Endothelial cell of umbilical vein (primary cell): ENCODE data around the gene GRSF1. TPM values are rescaled to one million over a fixed set of nuclear protein-coding genes. Genes with fewer than 3 reads are reported as not detected.

Experiments
- BruUV-seq: library from RNA; stranded (reverse); fragments of 400-500 nt; replicated peaks from 2 replicates; lab custom pipeline; 2021; lab: Mats Ljungman, UMichigan
- CTCF ChIA-PET: fragments of 300-600, 350-600 bp; sonication (Branson Sonifier 250); formaldehyde crosslinking; loops from one replicate; lab custom pipeline; 2021; ENCODE audit warnings: antibody characterized with exemption, inconsistent platforms; lab: Charles Lee
- POLR2A ChIA-PET: fragments of 300-600, 350-600 bp; sonication (Branson Sonifier 250); formaldehyde crosslinking; loops from one replicate; lab custom pipeline; 2021; ENCODE audit warnings: antibody characterized with exemption, inconsistent platforms; lab: Charles Lee
- DNase-seq: peaks from one replicate; pipeline ENCODE4 v3.0.0-alpha.2; 2011; ENCODE audit warnings: low read depth, low spot score
- FAIRE-seq: peaks from 2 replicates; lab custom pipeline; 2011; peaks lifted over from hg19 to GRCh38; lab: Jason Lieb, UNC
- H2AFZ ChIP-seq: 2 replicates; pipeline ENCODE4 v1.6.0; 2012; ENCODE audit warnings: low read depth, low read length, control low read depth, inconsistent platforms
- H3K27ac ChIP-seq: 2 replicates; pipeline ENCODE4 v1.5.1; 2011; ENCODE audit warnings: low read depth, mild to moderate bottlenecking, control low read depth, low read length, moderate library complexity; ENCODE audit not compliant: insufficient read depth
- H3K27me3 ChIP-seq, 2 experiments: 2 replicates each; pipeline versions ENCODE4 v1.6.0 to v1.6.1; 2011; ENCODE audit warnings: low read length in 2 of 2, mixed read lengths in 1 of 2; ENCODE audit not compliant: control insufficient read depth in 2 of 2, insufficient read depth in 2 of 2
- H3K36me3 ChIP-seq, 2 experiments: 2 replicates in 1 of 2; 3 replicates in 1 of 2; pipeline ENCODE4 v1.5.1; 2011; ENCODE audit warnings: low read length in 2 of 2, mild to moderate bottlenecking in 1 of 2, moderate library complexity in 1 of 2; ENCODE audit not compliant: control insufficient read depth in 2 of 2, insufficient read depth in 2 of 2; ENCODE audit errors: extremely low read depth in 1 of 2
- H3K4me1 ChIP-seq: 3 replicates; pipeline ENCODE4 v1.5.1; 2011; ENCODE audit warnings: mild to moderate bottlenecking, low read length; ENCODE audit not compliant: control insufficient read depth, insufficient read depth; ENCODE audit errors: extremely low read depth
- H3K4me2 ChIP-seq: 2 replicates; pipeline ENCODE4 v1.6.1; 2011; ENCODE audit warnings: low read length, control low read depth, mixed read lengths; ENCODE audit not compliant: insufficient read depth
- H3K4me3 ChIP-seq, 3 experiments: fragments of 200-600 bp in 1 of 3; sonication (generic), shearing (Covaris generic) in 1 of 3; replicated peaks in 1 of 3; 2 replicates each; pipeline ENCODE4 v1.5.1; 2011 to 2016; ENCODE audit warnings: control low read depth in 3 of 3, low read length in 3 of 3, mild to moderate bottlenecking in 2 of 3, inconsistent platforms in 1 of 3, low read depth in 1 of 3, moderate library complexity in 1 of 3; ENCODE audit not compliant: insufficient read depth in 1 of 3
- H3K79me2 ChIP-seq: 2 replicates; pipeline ENCODE4 v1.6.0; 2012; ENCODE audit warnings: low read length, inconsistent platforms; ENCODE audit not compliant: control insufficient read depth, insufficient read depth
- H3K9ac ChIP-seq: replicated peaks from 2 replicates; pipeline ENCODE3; 2011; ENCODE audit warnings: low read length, control low read depth; ENCODE audit not compliant: insufficient read depth; ENCODE audit errors: extremely low read depth
- H3K9me1 ChIP-seq: replicated peaks from 3 replicates; pipeline ENCODE4 v1.6.0; 2011; ENCODE audit warnings: mild to moderate bottlenecking, low read length; ENCODE audit not compliant: control insufficient read depth, insufficient read depth; ENCODE audit errors: extremely low read depth
- H3K9me3 ChIP-seq: replicated peaks from 2 replicates; pipeline ENCODE4 v1.5.1; 2012; ENCODE audit warnings: low read length, inconsistent platforms; ENCODE audit not compliant: control insufficient read depth, insufficient read depth
- H4K20me1 ChIP-seq: replicated peaks from 2 replicates; pipeline ENCODE3; 2011; ENCODE audit warnings: mild to moderate bottlenecking, low read length; ENCODE audit not compliant: control insufficient read depth, insufficient read depth; ENCODE audit errors: extremely low read depth
- CTCF ChIP-seq, 2 donors: IDR thresholded peaks; 1 replicate in 1 of 2; 2 replicates in 1 of 2; pipeline ENCODE4 v1.5.1; 2011; ENCODE audit warnings: low read length in 2 of 2, mild to moderate bottlenecking in 2 of 2, moderate library complexity in 2 of 2, control low read depth in 1 of 2, inconsistent platforms in 1 of 2, low read depth in 1 of 2; ENCODE audit not compliant: insufficient read depth in 1 of 2; ENCODE audit errors: extremely low read depth in 1 of 2
- EZH2 ChIP-seq: IDR thresholded peaks from 2 replicates; pipeline ENCODE4 v1.6.1; 2012; ENCODE audit warnings: borderline replicate concordance, low read depth, mild to moderate bottlenecking, moderate library complexity, low read length, inconsistent platforms; ENCODE audit not compliant: severe bottlenecking
- FOS ChIP-seq: IDR thresholded peaks from 2 replicates; pipeline ENCODE4 v1.6.1; 2011; ENCODE audit warnings: mild to moderate bottlenecking, low read length, moderate library complexity, borderline replicate concordance; ENCODE audit not compliant: insufficient read depth
- GATA2 ChIP-seq: IDR thresholded peaks from 2 replicates; pipeline ENCODE4 v1.7.0; 2011; ENCODE audit warnings: low read depth, mild to moderate bottlenecking, moderate library complexity, mixed read lengths, low read length; ENCODE audit not compliant: insufficient read length, insufficient read depth
- JUN ChIP-seq: IDR thresholded peaks from 2 replicates; pipeline ENCODE4 v1.6.1; 2011; ENCODE audit warnings: borderline replicate concordance, low read depth; ENCODE audit not compliant: insufficient read length, insufficient read depth
- MYC ChIP-seq: IDR thresholded peaks from one replicate; pipeline ENCODE4 v1.6.1; 2011; ENCODE audit warnings: mild to moderate bottlenecking, low read depth, low read length
- POLR2A ChIP-seq: IDR thresholded peaks from 2 replicates; pipeline ENCODE4 v1.6.1; 2012; ENCODE audit warnings: low read depth, mild to moderate bottlenecking, control low read depth, low read length
- POLR2AphosphoS5 ChIP-seq: IDR thresholded peaks from 2 replicates; pipeline ENCODE4 v1.6.1; 2012; ENCODE audit warnings: low read depth, mild to moderate bottlenecking, control low read depth, low read length, moderate library complexity; ENCODE audit not compliant: insufficient read depth
- dilution Hi-C: fragments of 300-500 bp; cut with MboI; formaldehyde crosslinking; loops from one replicate; pipeline ENCODE4 v1.15.0; 2019; ENCODE audit warnings: low sequenced_read_pairs; ENCODE audit not compliant: extremely low pct_ligation_motif_present
- intact Hi-C: fragments of 100-400 bp; cut with micrococcal nuclease; formaldehyde crosslinking; loops from one replicate; pipeline ENCODE4 v1.10.0; 2022
- polyA plus RNA-seq, 4 experiments: library from polyadenylated mRNA; depleted of rRNA in 3 of 4; stranded (reverse) in 3 of 4; unstranded in 1 of 4; fragments of >200 nt; gene quantifications; 2 replicates each; pipeline versions ENCODE4 v1.2.1 to v1.2.3, GENCODE V29; 2011 to 2012; ENCODE audit warnings: missing spikeins in 1 of 4
- total RNA-seq: library from RNA; stranded (reverse); gene quantifications from 2 replicates; pipeline ENCODE4 v1.2.3, GENCODE V29; 2021
- TF ChIP-seq, protein P1 (sequence below): IDR thresholded peaks from 2 replicates; pipeline ENCODE4 v1.6.1; 2011; ENCODE audit not compliant: insufficient read depth, insufficient read length

The GRSF1 gene
- total and polyA plus RNA-seq, 2 donors (not counting 3 experiments of a cell fraction or from before 2014, with no cell fraction given) = 29.1 to 70.7 TPM

DNA sequence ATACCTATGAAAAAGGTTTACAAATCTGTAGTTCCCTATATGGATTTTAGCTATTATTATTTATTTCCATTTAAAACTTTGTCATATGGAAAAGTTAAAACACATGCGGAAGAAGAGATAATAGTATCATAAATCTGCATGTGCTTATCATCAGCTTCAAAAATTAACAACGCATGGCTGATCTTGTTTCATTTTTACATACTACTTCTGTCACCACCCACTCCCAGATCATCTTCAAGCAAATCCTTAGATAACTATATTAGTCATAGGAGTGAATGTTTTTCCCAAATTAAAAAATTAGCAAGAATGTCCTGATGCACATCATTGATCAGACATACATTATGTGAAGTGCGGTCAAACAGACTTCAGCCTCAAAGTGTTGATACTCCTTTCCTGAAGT, 37.9 kb upstream of the GRSF1 start:
- no peaks in the 10 kb centered on the region for H3K79me2 ChIP-seq
- intact Hi-C loops = no loop called here

GRCh38 chr4:70874268-70875156, 34.8 kb upstream of the GRSF1 start:
- DNase-seq = no peak
- H4K20me1 ChIP-seq = no peaks in the 10 kb centered on the region
- intact Hi-C loops = no loop called here
- no peaks in the 10 kb centered on the region for H3K4me1 ChIP-seq
- H3K4me2 ChIP-seq = no peak overlapping the region
- H3K27me3 ChIP-seq = no peaks in the 10 kb centered on the region
- ChIA-PET CTCF (no interaction called here), POLR2A (no interaction called here)
- H3K4me3 ChIP-seq = no peak overlapping the region
- no peaks in the 10 kb centered on the region for H3K36me3 ChIP-seq
- TF ChIP-seq FOS (no peak), POLR2AphosphoS5 (no peak), JUN (no peak), GATA2 (no peak), EZH2 (no peak), MYC (no peak), POLR2A (no peak), CTCF (IDR thresholded peaks at IDR 0.05; ENCODE audit: extremely low read depth in 1 of 2, insufficient read depth in 1 of 2, low read depth in 1 of 2, low read length in 2 of 2) (no peak)
- TF ChIP-seq, protein P1, sequence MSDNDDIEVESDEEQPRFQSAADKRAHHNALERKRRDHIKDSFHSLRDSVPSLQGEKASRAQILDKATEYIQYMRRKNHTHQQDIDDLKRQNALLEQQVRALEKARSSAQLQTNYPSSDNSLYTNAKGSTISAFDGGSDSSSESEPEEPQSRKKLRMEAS = no peak
- H3K27ac ChIP-seq = no peak overlapping the region
- dilution Hi-C loops = no loop called here
- H3K9ac ChIP-seq = no peak overlapping the region
- FAIRE-seq = no peak
- H3K79me2 ChIP-seq = no peaks in the 10 kb centered on the region
- H2AFZ ChIP-seq = no peak overlapping the region
- no peaks in the 10 kb centered on the region for H3K9me3 ChIP-seq
- BruUV-seq = no TSS peak
- H3K9me1 ChIP-seq = no peaks in the 10 kb centered on the region

More for the DNA sequence above, 37.9 kb upstream of the GRSF1 start:
- DNase-seq (no peak), FAIRE-seq (no peak)
- Histone ChIP-seq H3K9ac (no peak overlapping the region), H3K9me3 (no peaks in the 10 kb centered on the region), H3K9me1 (no peaks in the 10 kb centered on the region), H3K4me2 (no peak overlapping the region), H3K36me3 (no peaks in the 10 kb centered on the region), H3K4me3 (no peak overlapping the region), H2AFZ (no peak overlapping the region), H3K27me3 (no peaks in the 10 kb centered on the region), H4K20me1 (no peaks in the 10 kb centered on the region), H3K27ac (no peak overlapping the region), H3K4me1 (no peaks in the 10 kb centered on the region)
- POLR2A ChIA-PET = no interaction called here
- CTCF ChIA-PET = no interaction called here
- TF ChIP-seq GATA2 (no peak), FOS (no peak)
- BruUV-seq = no TSS peak
- dilution Hi-C loops = no loop called here
